Sigmoid colon (tissue), 7 donors: ENCODE data around the gene METTL14. TPM values are rescaled to one million over a fixed set of nuclear protein-coding genes. Genes with fewer than 3 reads are reported as not detected.
A peak's percentile ranks its signal among the peaks of the same experiment; 100 is the strongest.

ENCODE experiments used
- DNase-seq: peaks from one replicate; pipeline ENCODE4 v3.0.0-alpha.2; 2019
- H3K27ac ChIP-seq, 4 donors: fragments of 200-600 bp; sonication (generic); one replicate each; pipeline ENCODE4 v1.5.1; 2016 to 2019; ENCODE audit warnings: mild to moderate bottlenecking in 1 of 4
- H3K27me3 ChIP-seq, 3 donors: fragments of 200-600 bp; sonication (generic); one replicate each; pipeline ENCODE4 v1.5.1; 2019; ENCODE audit warnings: mild to moderate bottlenecking in 1 of 3
- H3K36me3 ChIP-seq, 4 donors: fragments of 200-600 bp; sonication (generic); one replicate each; pipeline ENCODE4 v1.5.1; 2016 to 2019
- H3K4me1 ChIP-seq, 4 donors: fragments of 200-600 bp; sonication (generic); one replicate each; pipeline ENCODE4 v1.5.1; 2017 to 2019
- H3K4me3 ChIP-seq, 4 donors: fragments of 200-600 bp; sonication (generic); one replicate each; pipeline ENCODE4 v1.5.1; 2017 to 2019; ENCODE audit warnings: mild to moderate bottlenecking in 2 of 4, moderate library complexity in 1 of 4
- H3K9me3 ChIP-seq, 4 donors: fragments of 200-600 bp in 3 of 4; sonication (generic) in 3 of 4; one replicate each; pipeline versions ENCODE4 v1.5.1 to v1.6.1; 2013 to 2019
- EP300 ChIP-seq, 4 donors: sonication (generic); formaldehyde crosslinking; IDR thresholded peaks; one replicate each; pipeline ENCODE4 v1.6.1; 2017; ENCODE audit warnings: antibody characterized with exemption in 4 of 4
- POLR2A ChIP-seq, 2 donors: fragments of 450-650 bp; IDR thresholded peaks; one replicate each; pipeline ENCODE4 v1.6.1; 2016; ENCODE audit warnings: antibody characterized with exemption in 2 of 2, mild to moderate bottlenecking in 2 of 2, moderate library complexity in 2 of 2
- POLR2AphosphoS5 ChIP-seq, 4 donors: sonication (generic); formaldehyde crosslinking; IDR thresholded peaks; one replicate each; pipeline ENCODE4 v1.6.1; 2017; ENCODE audit warnings: antibody characterized with exemption in 4 of 4
- WGBS, 2 donors: extraction: QIAGEN DNeasy Blood & Tissue Kit; methylation state at CpG; one replicate each; pipeline ENCODE4 v1.1.7; 2013; 5-methylcytosine and 5-hydroxymethylcytosine counted together
- intact Hi-C: fragments of 100-400 bp; cut with DNase I; formaldehyde crosslinking; loops from one replicate; pipeline ENCODE4 v1.15.1; 2023
- polyA plus RNA-seq, 3 donors: library from polyadenylated mRNA; stranded (reverse); fragments of 200-250 nt; gene quantifications; one replicate each; pipeline ENCODE4 v1.2.3, GENCODE V29; 2013
- total RNA-seq, 4 donors: library from RNA; depleted of rRNA; stranded (reverse); fragments of >200 nt; gene quantifications; one replicate each; pipeline ENCODE4 v1.1.0, GENCODE V29; 2016
- TF ChIP-seq, protein P1 (sequence below), 4 experiments: fragments of 450-650 bp in 3 of 4; fragments of 200-600 bp in 1 of 4; IDR thresholded peaks; one replicate each; pipeline ENCODE4 v1.5.1; 2016 to 2019; ENCODE audit warnings: antibody characterized with exemption in 4 of 4, mild to moderate bottlenecking in 3 of 4, moderate library complexity in 2 of 4
- donor health status: healthy with polysubstance abuse.
- donor health status: Bipolar disorder and iron deficiency.
- donor health status: healthy.

The METTL14 gene
- total and polyA plus RNA-seq, 7 donors: 6.2 to 54.6 (median 13.8) TPM

DNA sequence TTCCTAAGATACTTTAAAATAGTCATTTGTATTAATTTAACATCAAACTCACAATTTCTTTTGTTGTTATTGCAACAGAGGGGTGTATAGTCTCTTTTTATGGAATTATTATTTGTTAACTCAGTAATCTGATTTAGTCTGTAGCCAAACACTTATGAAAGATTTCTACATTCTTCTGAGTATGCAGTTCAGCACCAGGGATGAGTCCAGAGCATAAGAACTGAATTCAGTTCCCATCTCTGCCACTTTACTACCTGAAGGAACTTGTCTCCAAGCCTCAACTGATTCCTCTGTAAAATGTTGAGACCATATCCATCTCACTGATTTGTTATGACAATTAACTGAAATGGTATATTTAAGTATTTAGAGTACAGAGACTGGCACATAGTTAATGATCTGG lies 45.5 kb downstream of the METTL14 start:
- Histone ChIP-seq H3K27me3 (no peaks in the 10 kb centered on the region), H3K9me3 (no peaks in the 10 kb centered on the region), H3K36me3 (peaks cover 0 to 71% (median 34%) of the 10 kb centered on the region in 4 donors), H3K4me3 (no peak overlapping the region), H3K27ac (no peak overlapping the region), H3K4me1 (no peaks in the 10 kb centered on the region)
- DNase-seq: no peak
- no peak for TF ChIP-seq POLR2A (IDR thresholded peaks at IDR 0.05)
- TF ChIP-seq POLR2AphosphoS5 (IDR thresholded peaks at IDR 0.05): no peak
- TF ChIP-seq, protein P1, sequence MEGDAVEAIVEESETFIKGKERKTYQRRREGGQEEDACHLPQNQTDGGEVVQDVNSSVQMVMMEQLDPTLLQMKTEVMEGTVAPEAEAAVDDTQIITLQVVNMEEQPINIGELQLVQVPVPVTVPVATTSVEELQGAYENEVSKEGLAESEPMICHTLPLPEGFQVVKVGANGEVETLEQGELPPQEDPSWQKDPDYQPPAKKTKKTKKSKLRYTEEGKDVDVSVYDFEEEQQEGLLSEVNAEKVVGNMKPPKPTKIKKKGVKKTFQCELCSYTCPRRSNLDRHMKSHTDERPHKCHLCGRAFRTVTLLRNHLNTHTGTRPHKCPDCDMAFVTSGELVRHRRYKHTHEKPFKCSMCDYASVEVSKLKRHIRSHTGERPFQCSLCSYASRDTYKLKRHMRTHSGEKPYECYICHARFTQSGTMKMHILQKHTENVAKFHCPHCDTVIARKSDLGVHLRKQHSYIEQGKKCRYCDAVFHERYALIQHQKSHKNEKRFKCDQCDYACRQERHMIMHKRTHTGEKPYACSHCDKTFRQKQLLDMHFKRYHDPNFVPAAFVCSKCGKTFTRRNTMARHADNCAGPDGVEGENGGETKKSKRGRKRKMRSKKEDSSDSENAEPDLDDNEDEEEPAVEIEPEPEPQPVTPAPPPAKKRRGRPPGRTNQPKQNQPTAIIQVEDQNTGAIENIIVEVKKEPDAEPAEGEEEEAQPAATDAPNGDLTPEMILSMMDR (IDR thresholded peaks at IDR 0.05): no peak
- TF ChIP-seq EP300 (IDR thresholded peaks at IDR 0.05): no peak
- intact Hi-C loops: no loop called here

DNA sequence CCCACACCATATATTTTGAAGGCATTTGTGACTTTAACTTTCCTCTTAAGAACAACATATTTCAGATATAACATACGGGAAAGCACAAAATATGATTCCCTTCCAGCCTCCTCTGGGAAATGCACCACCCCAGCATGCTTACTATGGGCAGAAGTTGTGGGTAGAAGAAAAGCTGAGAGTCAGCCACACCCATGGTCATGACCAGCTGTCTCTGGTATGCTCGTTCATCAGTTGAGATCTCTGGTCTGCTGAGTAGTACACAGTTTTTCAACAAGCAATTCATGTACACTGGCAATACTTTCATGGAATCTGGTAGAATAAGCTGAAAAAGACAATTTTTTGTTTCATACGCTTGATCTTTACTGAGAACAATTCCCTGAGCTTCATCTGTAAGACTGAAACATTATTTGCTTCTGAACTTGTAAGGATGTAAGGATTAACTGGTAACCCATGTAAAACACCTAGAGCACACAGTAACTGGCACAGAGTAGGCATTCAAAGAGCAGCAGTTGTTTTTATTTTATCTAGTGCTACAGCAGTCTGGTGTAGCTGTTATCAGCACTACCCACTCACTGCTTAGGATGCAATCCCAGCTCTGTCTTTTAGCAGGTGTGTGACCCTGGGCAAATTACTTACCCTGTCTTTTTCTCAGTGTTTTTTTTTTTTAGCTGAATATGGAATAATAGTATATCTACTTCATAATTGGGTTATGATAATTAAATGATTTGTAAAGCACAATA lies 47.6 kb downstream of the METTL14 start:
- 82 to 87% methylated on average over 3 of the region's 3 CpGs for WGBS, 2 donors
- TF ChIP-seq EP300 (IDR thresholded peaks at IDR 0.05) (no peak), POLR2AphosphoS5 (IDR thresholded peaks at IDR 0.05) (no peak), POLR2A (IDR thresholded peaks at IDR 0.05) (no peak)
- TF ChIP-seq, protein P1 (IDR thresholded peaks at IDR 0.05): no peak

DNA sequence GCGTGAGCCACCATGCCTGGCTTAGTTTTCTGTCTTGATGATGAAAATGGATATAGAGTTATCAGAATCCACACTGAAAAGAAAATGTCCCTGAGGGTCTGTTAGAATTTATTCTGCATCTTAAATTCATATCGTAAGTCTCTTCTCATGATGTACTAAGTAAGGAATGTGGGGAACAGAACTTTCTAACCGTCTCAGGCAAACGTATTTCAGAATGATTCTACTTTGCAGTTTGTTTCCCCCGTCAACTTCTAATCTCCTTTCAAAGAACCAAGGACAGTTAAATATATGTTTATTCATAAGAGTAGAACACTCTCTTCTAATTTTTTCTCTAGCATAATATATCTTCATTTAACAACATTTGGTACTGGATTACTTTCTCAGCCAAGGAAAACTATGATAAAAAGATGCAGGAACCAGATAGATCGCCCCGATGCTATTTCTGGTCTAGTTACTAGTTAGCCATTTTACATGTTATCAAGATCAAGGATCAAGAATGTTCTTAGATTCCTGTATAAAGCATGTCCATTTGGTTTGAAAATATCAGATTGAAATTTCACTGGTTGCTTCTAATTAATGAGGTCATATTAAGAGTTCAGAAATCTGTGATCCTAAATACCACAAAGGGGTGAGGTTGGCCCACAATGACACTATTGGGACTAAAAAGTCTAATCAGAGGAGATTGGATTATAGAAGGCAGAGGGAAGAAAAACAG lies 49.5 kb downstream of the METTL14 start:
- peaks cover 0 to 36% (median 17%) of the 10 kb centered on the region in 4 donors for H3K4me1 ChIP-seq
- no peak for TF ChIP-seq POLR2AphosphoS5 (IDR thresholded peaks at IDR 0.05)
- TF ChIP-seq POLR2A (IDR thresholded peaks at IDR 0.05): no peak
- TF ChIP-seq, protein P1 (IDR thresholded peaks at IDR 0.05): no peak
- TF ChIP-seq EP300 (IDR thresholded peaks at IDR 0.05): no peak
- H3K27me3 ChIP-seq: no peaks in the 10 kb centered on the region
- H3K9me3 ChIP-seq: no peaks in the 10 kb centered on the region
- peaks cover 0 to 62% (median 13%) of the 10 kb centered on the region in 4 donors for H3K36me3 ChIP-seq
- H3K27ac ChIP-seq: peak overlapping the region in 2 of 4 donors; percentile 40 to 41
- H3K4me3 ChIP-seq: no peak overlapping the region
- no peak for DNase-seq
- 89 to 95% methylated on average over 7 of the region's 7 CpGs for WGBS, 2 donors
- intact Hi-C loops: no loop called here

More for the DNA sequence above, 47.6 kb downstream of the METTL14 start:
- Histone ChIP-seq H3K9me3 (no peaks in the 10 kb centered on the region), H3K4me3 (no peak overlapping the region), H3K4me1 (peaks cover 0 to 17% (median 3%) of the 10 kb centered on the region in 4 donors), H3K27ac (no peak overlapping the region), H3K36me3 (peaks cover 0 to 66% (median 17%) of the 10 kb centered on the region in 4 donors), H3K27me3 (no peaks in the 10 kb centered on the region)
- intact Hi-C loops: no loop called here
- no peak for DNase-seq

DNA sequence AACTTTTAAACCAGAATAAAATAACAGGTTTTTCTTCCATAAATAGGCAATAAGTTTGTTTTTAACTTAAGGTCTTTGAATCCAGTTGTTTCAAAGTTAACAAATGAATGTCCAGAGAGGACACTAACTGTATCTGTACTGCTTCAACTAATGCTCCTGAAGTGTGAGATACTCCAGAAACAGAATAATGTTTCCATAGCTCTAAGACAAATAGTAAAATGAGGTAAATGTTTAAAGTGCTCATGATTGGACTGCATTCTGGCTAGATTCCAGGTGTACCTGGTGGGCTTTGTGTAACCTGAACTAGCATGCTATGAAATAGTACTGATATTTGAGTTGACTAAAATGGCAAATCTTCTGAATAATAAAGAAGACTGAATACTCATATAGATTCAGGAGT lies 51.7 kb downstream of the METTL14 start:
- Histone ChIP-seq H3K4me1 (peaks cover 0 to 59% (median 34%) of the 10 kb centered on the region in 4 donors), H3K4me3 (no peak overlapping the region), H3K27ac (peak overlapping the region in 3 of 4 donors; percentile 8 to 88 (median 87)), H3K9me3 (no peaks in the 10 kb centered on the region), H3K36me3 (peaks cover 0 to 50% (median 6%) of the 10 kb centered on the region in 4 donors), H3K27me3 (no peaks in the 10 kb centered on the region)
- TF ChIP-seq POLR2AphosphoS5 (IDR thresholded peaks at IDR 0.05) (peak in 2 of 4 donors; percentile 58 to 73), EP300 (IDR thresholded peaks at IDR 0.05) (no peak), POLR2A (IDR thresholded peaks at IDR 0.05) (no peak)
- no peak for DNase-seq
- intact Hi-C loops: no loop called here

DNA sequence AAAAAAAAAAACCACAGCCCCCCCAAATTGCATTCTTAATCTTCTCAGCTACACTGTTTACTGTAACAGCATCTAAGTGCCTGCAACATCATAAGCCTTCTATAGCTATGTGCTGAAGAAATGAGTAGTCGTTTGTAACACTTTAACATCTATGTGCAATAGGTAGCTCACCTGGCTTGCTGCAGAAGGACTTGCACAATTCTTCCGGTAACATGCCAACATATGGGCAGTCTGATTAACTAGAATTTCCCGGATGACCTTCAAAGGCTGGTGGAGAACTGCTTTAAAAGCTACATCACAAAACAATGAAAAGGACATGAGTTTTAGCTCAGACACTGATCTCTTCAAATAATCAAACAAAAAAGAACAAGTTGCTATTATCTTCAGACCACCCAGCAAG lies 52.9 kb downstream of the METTL14 start:
- DNase-seq: no peak
- WGBS, 2 donors: 82 to 83% methylated on average over 3 of the region's 3 CpGs
- peak overlapping the region in 3 of 4 donors; percentile 83 to 88 (median 87) for H3K27ac ChIP-seq
- H3K9me3 ChIP-seq: no peaks in the 10 kb centered on the region
- intact Hi-C loops: no loop called here
- TF ChIP-seq, protein P1 (IDR thresholded peaks at IDR 0.05): no peak
- TF ChIP-seq EP300 (IDR thresholded peaks at IDR 0.05): no peak
- TF ChIP-seq POLR2AphosphoS5 (IDR thresholded peaks at IDR 0.05): no peak
- no peak for TF ChIP-seq POLR2A (IDR thresholded peaks at IDR 0.05)
- peaks cover 0 to 71% (median 40%) of the 10 kb centered on the region in 4 donors for H3K4me1 ChIP-seq
- H3K36me3 ChIP-seq: peaks cover 0 to 39% (median 2%) of the 10 kb centered on the region in 4 donors
- H3K4me3 ChIP-seq: no peak overlapping the region
- H3K27me3 ChIP-seq: no peaks in the 10 kb centered on the region
